GM18870 (cell line): ENCODE measurements around the gene CADM2.

Experiments used
- ATAC-seq: cut with Tn5 transposase; IDR thresholded peaks from one replicate; pipeline ENCODE4 v1.9.1; 2021; ENCODE audit warnings: moderate library complexity; ENCODE audit not compliant: unreplicated experiment

Gene CADM2

GRCh38 chr3:85781806-85782205 is 823.0 kb downstream of the CADM2 start:
- no peak for ATAC-seq

GRCh38 chr3:85783291-85783690 is 824.5 kb downstream of the CADM2 start:
- ATAC-seq, result no peak

GRCh38 chr3:85785766-85786165 is 827.0 kb downstream of the CADM2 start:
- no peak for ATAC-seq

DNA sequence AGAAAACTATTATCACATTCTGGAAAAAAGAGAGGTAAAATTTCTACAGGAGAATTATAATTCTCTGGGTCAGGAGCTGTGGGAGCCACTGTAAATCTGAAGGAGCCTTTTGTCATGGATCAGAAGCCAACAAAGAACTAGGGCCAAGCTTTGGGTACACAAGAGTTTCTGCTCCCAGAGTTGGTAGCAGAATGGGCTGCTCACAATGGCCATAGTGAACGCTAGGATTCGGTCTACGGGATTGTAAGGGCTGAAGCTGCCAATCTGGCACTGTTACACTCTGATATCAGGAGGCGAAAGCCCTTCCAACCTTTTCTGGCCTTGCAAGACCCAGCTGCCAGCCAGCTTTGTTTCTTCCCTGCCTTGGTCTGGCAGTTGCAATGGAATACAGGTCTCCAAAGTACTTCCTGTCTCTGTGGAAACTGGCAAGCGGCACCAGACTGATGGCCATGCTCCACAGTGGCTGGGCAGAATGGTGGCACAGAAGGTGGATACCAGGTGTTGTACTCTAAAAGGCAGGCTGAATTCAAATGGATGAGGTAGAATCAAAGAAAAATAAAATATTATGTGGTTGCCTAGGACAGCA is 831.7 kb downstream of the CADM2 start:
- no peak for ATAC-seq

GRCh38 chr3:85796140-85796539 is 837.4 kb downstream of the CADM2 start:
- no peak for ATAC-seq

- ATAC-seq, result no peak
These were observed 841.9 kb downstream of the CADM2 start for GRCh38 chr3:85800676-85801075.

DNA sequence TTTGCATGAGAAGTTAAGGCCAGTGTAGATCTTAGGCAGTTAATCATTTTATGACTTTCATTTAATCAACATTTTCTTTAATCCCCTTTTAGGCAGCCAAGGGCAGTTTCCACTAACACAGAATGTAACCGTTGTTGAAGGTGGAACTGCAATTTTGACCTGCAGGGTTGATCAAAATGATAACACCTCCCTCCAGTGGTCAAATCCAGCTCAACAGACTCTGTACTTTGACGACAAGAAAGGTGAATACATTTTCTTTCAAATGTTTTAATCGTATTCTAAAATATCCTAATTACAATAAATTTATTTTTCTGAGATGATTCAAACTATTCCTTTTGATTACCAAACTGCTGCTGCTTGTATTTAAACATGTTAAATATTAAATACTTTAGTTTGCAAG is 843.2 kb downstream of the CADM2 start:
- ATAC-seq, result no peak

- no peak for ATAC-seq
These were observed 850.0 kb downstream of the CADM2 start for GRCh38 chr3:85808755-85809154.

GRCh38 chr3:85821130-85821756 is 862.5 kb downstream of the CADM2 start:
- ATAC-seq, result peak; percentile 52

DNA sequence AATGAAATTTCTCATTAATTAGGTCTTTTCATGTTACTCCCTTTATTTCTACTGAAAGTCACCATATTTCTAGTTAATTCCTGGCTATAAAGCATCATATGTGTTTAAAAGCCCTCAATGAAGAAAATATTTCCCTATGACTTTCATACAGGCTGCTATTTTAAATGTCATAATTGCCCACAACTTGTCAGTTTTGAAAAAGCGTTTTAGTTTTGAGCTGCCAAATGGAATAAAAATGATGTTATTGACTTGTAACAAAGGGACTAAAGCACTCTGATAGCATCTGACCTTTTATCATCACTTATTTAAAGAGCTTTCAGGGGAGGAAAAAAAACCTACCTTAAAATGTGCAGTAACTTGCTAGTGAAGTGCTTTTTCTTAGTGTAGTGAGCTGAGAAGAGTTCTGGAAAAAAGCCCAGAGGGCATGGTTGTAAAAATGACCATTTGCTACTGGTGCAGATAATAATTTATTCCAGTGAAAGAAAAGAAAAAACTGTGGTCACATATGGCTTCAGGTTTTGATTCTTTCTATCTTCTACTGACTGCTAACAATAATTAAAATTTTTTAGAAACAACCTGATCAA is 877.2 kb downstream of the CADM2 start:
- ATAC-seq, result no peak

DNA sequence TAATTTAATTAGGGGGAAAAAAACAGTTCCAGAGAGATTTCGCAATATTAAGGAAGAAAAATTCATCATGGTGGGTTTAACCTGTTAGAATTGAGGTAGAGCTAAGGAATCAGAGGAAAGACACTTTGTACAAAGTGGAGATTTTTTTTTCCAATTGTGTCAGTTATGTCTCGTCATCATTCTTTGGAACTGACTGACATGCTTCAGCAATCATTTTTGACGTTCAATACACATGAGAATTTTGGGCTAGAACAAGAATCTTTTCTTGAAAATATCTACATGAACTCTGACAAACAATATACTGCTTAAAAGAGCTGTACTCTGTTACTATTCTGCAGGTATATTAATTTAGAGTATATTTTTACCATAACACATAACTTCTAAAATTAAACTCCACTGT is 878.6 kb downstream of the CADM2 start:
- ATAC-seq, result no peak

DNA sequence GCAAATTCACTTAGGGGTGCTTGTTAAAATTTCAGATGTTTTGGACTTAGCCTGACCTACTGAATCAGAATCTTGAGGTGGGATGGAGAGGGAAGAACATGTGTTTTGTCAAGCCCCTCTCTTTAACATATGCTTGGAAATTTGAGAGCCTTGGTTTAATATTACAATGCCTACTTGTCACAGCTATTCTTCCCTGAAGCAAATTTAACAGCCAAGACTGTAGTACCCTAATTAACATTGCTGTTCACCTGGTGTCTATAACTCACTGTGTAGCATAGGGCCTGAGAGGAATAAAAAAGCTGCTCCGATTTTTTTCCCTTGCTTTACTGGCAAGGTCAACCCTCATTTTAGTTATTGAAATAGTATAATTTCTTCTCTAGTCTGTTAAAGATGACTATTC is 880.1 kb downstream of the CADM2 start:
- ATAC-seq, result no peak

GRCh38 chr3:85842081-85842480 is 883.3 kb downstream of the CADM2 start:
- no peak for ATAC-seq

DNA sequence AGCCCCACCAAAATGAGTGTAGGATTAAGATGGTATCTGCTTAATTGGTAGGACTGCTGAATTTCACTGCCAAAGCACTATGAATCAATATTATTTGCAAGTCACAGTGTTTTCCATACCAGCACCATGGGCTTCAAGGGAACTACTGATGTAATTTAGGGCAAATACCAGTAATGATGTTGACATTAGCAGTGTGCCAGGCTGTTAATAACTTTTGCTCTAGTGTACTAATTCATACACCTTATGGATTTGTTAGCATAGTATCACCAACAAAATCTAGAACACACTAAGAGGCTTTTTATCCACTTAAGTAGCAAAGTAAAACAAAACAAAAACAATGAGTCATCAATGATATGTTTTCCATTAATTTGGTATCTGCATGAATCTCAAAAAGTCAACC is 888.2 kb downstream of the CADM2 start:
- ATAC-seq, result no peak

- no peak for ATAC-seq
These were observed 892.3 kb downstream of the CADM2 start for GRCh38 chr3:85851071-85851470.

DNA sequence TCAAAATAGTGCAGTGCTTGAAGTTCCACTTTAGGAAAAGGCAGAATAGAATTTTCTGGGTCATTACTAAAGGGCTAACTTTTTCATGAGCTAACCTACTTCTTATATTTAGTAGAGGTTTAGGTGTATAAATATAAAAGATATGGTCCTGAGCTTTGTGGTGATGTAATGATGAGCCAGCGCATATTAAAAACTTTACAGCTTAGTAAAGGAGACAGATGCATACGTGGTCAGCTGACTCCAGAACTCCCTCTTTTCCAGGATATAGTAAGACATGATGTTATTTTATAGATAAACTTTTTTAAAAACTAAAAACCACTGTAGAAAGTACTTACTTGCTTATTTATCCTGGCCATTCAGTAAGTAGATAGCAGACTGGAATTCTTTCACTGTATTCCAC is 895.0 kb downstream of the CADM2 start:
- ATAC-seq, result no peak

DNA sequence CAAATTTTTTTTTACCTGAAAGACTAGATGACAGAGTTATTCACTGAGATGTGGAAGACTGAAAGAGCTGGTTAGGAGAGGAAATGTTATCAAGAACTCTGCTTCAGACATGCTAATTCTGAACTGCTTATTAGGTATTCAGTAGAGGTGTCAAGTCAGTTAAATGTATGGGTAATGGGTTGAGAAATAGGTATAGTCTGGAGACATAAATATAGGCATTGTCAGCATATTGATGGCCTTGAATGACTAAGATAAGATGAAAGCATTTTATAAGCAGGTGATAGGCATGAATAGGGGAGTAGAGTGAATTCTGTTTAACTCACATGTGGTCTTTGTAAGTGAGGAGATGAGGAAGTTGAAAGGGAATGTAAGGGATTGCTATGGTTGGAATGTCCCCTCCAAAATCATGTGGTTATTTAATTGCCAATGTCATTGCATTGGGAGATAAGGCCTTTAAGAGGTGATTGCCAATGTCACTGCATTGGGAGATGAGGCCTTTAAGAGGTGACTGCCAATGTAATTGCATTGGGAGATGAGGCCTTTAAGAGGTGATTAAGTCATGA is 904.2 kb downstream of the CADM2 start:
- no peak for ATAC-seq

DNA sequence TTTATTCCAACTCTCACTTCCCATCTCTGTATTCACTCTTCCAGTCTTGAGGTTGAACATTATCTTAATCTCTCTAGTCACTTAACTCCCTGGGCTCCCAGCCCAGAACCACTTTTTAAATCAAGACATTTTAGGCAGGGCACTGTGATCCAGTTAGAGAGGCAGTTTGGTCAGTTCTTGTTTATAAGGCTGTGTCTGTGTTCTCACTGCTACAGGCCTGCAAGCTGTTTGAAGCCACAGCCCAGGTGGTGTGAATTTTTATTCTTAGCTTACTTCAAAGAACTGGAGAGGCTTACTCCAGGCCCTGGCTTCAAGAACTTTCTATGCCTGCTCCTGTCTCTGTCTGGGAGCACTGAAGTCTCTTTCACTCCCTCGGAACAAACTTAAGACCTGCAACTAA is 906.1 kb downstream of the CADM2 start:
- no peak for ATAC-seq

DNA sequence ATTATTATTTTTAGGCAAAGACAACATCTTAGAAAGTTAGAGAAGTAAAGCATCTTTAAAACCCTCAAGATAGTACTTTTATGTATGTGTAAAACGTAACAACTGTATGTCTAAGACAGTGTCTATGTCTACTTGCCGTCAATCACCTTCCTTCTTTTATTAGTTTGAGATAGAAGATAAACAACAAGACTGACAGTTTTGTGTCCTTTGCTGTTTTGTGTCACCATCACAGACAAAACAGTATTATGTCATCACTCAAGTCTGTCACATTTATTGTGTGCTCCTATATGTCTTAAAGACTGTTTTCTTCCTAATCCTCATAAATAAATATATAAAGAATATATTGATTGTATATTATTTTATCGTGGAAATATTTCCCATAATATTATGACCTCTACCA is 908.3 kb downstream of the CADM2 start:
- ATAC-seq, result no peak

DNA sequence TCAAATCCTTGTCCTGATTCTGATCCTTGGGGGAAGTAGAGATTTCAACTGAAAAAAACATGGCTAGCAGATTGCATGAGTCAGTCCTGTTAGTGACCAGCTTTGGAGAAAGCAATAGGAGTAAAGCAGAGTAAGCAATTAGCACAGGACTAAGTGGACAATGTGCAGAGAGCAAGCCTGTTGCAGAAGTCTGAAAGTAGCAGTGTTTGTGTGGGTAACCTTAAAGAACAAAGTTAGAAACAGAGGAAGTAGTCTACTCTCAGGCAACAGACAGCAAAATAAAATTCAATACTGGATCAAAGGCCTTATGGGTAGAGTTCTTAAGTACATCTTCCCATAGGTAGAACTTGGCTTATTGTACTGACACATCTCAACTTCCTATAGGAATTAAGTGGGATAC is 916.8 kb downstream of the CADM2 start:
- ATAC-seq, result no peak

DNA sequence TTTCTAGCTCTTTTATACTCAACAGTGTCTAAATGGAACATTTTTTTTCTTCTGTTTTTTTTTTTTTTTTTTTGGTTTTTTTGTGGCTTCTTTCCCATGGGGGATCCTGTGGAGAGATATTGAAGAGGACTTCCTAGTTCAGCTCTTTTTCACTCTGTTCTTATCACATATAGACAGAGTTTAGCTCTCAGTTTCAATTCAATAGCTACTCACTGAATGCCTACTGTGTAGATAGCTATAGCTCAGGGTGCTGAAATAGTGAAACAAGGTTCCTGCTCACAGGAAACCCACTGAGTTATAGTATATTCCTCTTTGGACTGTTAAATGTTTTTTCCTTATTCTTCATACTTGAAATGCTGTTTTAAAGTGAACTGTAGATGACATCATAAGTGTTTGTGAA is 918.8 kb downstream of the CADM2 start:
- no peak for ATAC-seq

DNA sequence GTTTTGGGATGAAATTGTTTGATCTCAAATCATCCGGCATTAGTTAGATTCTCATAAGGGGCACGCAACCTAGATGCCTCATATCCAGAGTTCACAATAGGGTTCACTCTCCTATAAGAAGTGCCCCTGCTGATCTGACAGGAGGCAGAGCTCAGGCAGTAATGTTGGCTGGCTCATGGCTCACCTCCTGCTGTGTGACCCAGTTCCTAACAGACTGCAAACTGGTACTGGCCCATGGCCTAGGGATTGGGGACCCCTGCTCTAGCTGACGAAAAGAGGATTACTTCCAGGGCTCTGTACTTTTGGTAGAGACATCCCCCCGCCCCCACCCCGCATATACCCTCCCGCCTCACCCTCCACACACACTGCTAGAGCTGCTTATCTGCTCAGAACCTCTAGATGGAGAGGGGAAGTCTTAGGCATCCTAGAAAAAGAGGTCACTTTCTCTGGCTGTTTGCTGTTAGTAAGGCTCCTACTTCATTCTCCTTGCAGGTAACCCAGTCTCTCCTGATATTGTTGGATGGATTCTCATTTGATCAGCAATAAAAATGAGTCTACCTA is 923.1 kb downstream of the CADM2 start:
- no peak for ATAC-seq
